HUES6 (cell line): ENCODE data around the gene DGKZ.

Experiments used
- H3K27ac ChIP-seq: 2 replicates; pipeline ENCODE4 v1.7.0; 2013; ENCODE audit warnings: low read depth, mild to moderate bottlenecking, low read length, inconsistent platforms
- H3K27me3 ChIP-seq: 2 replicates; pipeline ENCODE4 v1.6.1; 2013; ENCODE audit warnings: low read length; ENCODE audit not compliant: control insufficient read depth, insufficient read depth
- H3K36me3 ChIP-seq: 2 replicates; pipeline ENCODE4 v1.6.1; 2013; ENCODE audit warnings: low read length; ENCODE audit not compliant: control insufficient read depth, insufficient read depth
- H3K4me1 ChIP-seq: 2 replicates; pipeline ENCODE4 v1.6.1; 2013; ENCODE audit warnings: low read length; ENCODE audit not compliant: control insufficient read depth, insufficient read depth
- H3K4me3 ChIP-seq: 2 replicates; pipeline ENCODE4 v1.5.1; 2013; ENCODE audit warnings: low read depth, low read length
- H3K9ac ChIP-seq: one replicate; pipeline ENCODE4 v1.6.1; 2013; ENCODE audit warnings: mild to moderate bottlenecking, low read length
- H3K9me3 ChIP-seq: 2 replicates; pipeline ENCODE4 v1.6.1; 2013; ENCODE audit warnings: low read depth, low read length; ENCODE audit not compliant: control insufficient read depth, insufficient read depth

The DGKZ gene

DNA sequence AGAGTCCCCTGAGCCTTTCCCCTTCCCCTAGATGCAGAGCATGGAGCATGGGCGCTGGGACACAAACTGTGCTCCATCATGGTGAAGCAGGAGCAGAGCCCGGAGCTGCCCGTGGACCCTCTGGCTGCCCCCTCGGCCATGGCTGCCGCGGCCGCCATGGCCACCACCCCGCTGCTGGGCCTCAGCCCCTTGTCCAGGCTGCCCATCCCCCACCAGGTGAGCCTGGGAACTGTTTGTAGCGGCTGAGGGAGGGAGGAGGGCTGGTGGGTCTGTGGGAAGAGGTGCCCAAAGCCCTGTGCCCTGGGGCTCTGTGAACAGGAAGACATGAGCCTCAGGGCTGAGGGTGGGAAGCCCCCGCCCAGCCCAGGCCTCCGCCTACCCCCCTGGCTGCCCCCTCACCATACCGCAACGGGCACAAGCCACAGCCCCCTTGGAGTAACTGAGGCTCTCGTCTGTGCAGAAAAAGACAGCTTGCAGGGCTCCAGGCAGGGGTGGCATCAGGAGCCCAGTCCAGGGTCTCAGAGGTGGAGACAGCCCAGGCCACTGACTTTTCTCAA is 39.4 kb upstream of the DGKZ start:
- H3K4me3 ChIP-seq: no peak overlapping the region
- H3K4me1 ChIP-seq: peaks cover 27% of the 10 kb centered on the region
- H3K27ac ChIP-seq: no peak overlapping the region
- H3K9me3 ChIP-seq: no peaks in the 10 kb centered on the region
- H3K27me3 ChIP-seq: no peaks in the 10 kb centered on the region
- no peak overlapping the region for H3K9ac ChIP-seq
- H3K36me3 ChIP-seq: peaks cover 4% of the 10 kb centered on the region; the same call in 1 of the 2 replicates

DNA sequence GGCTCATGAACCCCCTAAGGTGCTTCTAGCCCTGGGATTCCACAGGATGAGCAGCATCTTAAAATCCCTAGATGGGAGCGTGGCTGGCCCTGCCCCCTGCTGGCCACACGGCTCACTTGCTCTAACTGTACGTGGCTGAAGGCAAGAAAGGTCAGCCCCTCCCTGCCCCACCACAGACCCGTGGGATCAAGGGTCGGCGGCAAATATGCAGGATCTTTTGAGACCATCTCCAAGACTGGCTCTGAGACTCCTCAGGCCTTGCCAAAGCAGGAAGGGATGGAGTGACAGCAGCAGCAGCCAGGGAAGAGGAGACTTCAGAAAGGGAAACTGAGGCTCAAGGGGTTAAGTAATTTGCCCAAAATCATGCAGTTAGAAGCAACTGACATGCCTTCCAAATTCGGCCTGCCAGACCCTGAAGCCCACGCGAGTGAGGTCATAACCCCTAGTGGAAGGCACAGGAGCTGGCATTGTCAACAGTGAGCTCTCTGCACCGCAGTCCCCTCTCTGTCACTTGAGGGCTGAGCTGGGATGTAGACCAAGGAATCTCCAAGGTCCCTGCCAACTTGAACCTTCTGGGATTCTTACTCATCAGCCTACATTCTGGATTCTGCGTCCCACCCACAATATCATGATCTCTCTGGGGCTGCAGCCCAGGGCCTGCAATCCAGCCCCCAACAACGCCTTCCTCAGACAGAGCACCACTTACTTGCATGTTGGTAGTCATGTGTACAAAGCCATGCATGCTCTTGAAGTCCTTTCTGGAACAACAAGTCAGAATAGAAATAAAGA is 38.4 kb upstream of the DGKZ start:
- H3K36me3 ChIP-seq: peaks cover 4% of the 10 kb centered on the region; the same call in 1 of the 2 replicates
- H3K27ac ChIP-seq: no peak overlapping the region
- peaks cover 27% of the 10 kb centered on the region for H3K4me1 ChIP-seq
- H3K4me3 ChIP-seq: no peak overlapping the region
- no peak overlapping the region for H3K9ac ChIP-seq
- H3K27me3 ChIP-seq: no peaks in the 10 kb centered on the region
- no peaks in the 10 kb centered on the region for H3K9me3 ChIP-seq

DNA sequence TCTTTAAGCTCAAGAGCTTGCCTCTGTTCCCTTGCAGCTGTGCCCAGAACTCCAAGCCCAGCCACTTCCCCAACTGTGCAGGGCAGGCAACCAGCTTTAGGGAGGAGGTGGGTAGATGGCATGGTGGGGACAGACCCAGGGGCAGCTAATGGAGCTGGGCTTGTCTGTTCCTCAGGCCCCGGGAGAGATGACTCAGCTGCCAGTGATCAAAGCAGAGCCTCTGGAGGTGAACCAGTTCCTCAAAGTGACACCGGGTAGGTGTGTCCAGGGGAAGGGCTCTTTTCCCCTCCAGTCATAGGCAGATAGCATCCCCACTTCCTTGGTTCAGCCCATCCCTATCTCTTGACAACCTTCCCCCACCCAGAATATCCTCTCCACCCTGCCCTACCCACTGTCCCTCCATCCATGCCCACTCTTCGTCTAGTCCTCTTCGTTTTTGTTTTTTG is 37.4 kb upstream of the DGKZ start:
- Histone ChIP-seq H3K9me3 (no peaks in the 10 kb centered on the region), H3K36me3 (peaks cover 4% of the 10 kb centered on the region; the same call in 1 of the 2 replicates), H3K9ac (no peak overlapping the region), H3K27ac (no peak overlapping the region), H3K4me3 (no peak overlapping the region), H3K27me3 (no peaks in the 10 kb centered on the region), H3K4me1 (peaks cover 27% of the 10 kb centered on the region)

DNA sequence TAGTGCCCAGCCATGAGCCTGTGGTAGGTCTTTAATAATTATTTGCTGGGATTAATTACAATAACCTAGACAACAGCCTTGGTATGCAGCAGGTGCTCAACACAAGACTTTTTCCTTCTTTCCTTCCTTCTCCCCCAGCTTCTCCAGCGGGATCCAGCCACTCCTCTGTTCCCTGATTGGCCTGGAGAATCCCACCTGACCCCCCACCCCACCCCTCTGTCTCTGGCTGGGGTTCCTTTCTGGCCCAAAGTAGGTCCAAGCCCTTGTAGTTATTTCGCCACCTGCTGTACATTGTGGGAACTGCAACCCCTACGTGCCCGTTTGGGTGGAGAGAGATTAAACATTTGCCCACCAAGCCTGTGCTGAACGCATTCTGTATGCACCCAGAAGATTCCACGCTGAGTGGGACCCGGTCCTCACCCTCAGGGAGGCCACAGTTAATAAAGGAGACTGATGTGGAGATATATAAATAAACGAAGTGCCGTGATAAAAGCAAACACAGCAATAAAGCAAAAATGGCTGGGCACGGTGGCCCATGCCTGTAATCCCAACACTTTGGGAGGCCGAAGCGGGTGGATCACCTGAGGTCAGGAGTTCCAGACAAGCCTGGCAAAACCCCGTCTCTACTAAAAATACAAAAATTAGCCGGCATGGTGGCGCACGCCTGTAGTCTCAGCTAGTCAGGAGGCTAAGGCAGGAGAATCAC is 32.1 kb upstream of the DGKZ start:
- no peaks in the 10 kb centered on the region for H3K9me3 ChIP-seq
- no peak overlapping the region for H3K9ac ChIP-seq
- no peaks in the 10 kb centered on the region for H3K27me3 ChIP-seq
- H3K36me3 ChIP-seq: peaks cover 17% of the 10 kb centered on the region; the same call in 1 of the 2 replicates
- H3K4me3 ChIP-seq: no peak overlapping the region
- peaks cover 7% of the 10 kb centered on the region; the same call in 1 of the 2 replicates for H3K4me1 ChIP-seq
- H3K27ac ChIP-seq: no peak overlapping the region

DNA sequence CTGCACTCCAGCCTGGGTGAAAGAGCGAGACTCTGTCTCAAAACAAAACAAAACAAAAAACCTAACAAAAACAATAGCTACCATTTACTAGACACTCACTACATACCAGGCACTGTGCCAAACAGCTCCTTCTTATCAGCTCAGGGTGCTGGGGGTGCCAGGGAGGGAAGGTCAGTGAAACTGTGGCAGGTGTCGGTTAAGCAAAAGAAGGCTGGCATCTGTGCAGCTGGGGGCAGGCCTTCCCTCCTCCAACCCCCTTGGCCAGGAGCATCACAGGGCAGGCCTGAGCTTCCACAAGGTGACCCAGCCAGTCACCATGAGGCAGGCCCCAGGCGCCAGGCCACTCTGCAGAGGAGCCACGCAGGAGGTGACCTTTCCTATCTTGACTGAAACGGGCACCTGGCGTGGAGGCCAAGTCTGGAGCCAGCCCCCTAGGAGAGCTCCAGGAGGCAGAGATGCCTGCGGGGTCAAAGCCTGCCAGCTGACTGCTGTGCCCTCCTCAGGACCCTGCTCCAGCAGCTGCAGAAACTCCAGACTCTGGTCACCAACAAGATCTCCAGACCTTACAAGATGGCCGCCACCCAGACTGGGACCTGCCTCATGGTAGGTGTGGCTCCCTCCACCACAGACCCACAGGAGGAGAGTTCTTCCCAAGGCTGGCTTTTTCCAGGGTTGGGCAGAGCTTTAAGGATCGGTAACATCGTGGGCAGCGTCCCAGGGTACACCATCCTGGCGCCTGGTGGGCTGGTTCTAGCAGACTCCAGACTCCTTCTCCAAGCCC is 31.3 kb upstream of the DGKZ start:
- no peaks in the 10 kb centered on the region for H3K9me3 ChIP-seq
- no peaks in the 10 kb centered on the region for H3K27me3 ChIP-seq
- no peak overlapping the region for H3K9ac ChIP-seq
- peaks cover 17% of the 10 kb centered on the region; the same call in 1 of the 2 replicates for H3K36me3 ChIP-seq
- no peak overlapping the region for H3K4me3 ChIP-seq
- H3K4me1 ChIP-seq: peaks cover 7% of the 10 kb centered on the region; the same call in 1 of the 2 replicates
- no peak overlapping the region for H3K27ac ChIP-seq

DNA sequence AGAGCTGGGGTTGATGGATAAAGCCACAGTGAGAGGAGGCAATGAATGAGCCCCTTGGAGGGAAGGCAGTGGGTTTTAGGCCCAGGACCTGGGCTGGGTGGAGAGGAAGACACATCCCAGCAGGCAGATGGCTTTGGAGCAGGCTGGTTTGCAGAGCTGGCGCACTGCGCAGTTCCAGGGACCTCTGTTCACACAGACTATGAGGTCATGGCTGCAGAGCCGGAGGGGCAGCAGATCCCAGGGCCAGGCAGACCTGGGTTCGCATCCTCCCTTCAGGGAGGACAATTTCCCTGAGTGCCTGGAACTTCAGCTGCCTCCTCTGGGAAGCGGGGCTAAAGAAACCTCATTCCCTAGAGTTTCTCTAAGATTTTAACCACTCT is 28.2 kb upstream of the DGKZ start:
- H3K9me3 ChIP-seq: no peaks in the 10 kb centered on the region
- H3K4me1 ChIP-seq: peaks cover 7% of the 10 kb centered on the region; the same call in 1 of the 2 replicates
- H3K9ac ChIP-seq: no peak overlapping the region
- no peak overlapping the region for H3K27ac ChIP-seq
- H3K4me3 ChIP-seq: no peak overlapping the region
- no peaks in the 10 kb centered on the region for H3K27me3 ChIP-seq
- peaks cover 13% of the 10 kb centered on the region; the same call in 1 of the 2 replicates for H3K36me3 ChIP-seq

DNA sequence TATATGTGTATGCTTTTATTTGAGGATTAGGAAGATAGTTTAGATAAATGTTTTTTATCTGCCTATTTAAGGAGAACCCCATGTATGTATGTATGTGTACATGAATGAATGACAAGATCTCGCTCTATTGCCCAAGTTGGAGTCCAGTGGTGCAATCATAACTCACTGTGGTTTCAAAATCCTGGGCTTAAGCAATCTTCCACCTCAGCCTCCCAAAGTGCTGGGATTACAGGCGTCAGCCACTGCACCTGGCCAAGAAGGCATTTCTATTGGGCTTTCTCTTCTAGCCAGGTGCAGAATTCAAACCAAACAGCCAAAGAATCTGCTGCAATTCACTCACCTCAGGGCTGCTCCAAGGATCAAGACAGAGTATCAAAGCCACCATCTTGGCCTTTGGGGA is 25.5 kb upstream of the DGKZ start:
- H3K36me3 ChIP-seq: peaks cover 13% of the 10 kb centered on the region; the same call in 1 of the 2 replicates
- H3K27ac ChIP-seq: no peak overlapping the region
- no peaks in the 10 kb centered on the region for H3K27me3 ChIP-seq
- no peaks in the 10 kb centered on the region for H3K9me3 ChIP-seq
- peaks cover 7% of the 10 kb centered on the region; the same call in 1 of the 2 replicates for H3K4me1 ChIP-seq
- no peak overlapping the region for H3K4me3 ChIP-seq
- no peak overlapping the region for H3K9ac ChIP-seq

DNA sequence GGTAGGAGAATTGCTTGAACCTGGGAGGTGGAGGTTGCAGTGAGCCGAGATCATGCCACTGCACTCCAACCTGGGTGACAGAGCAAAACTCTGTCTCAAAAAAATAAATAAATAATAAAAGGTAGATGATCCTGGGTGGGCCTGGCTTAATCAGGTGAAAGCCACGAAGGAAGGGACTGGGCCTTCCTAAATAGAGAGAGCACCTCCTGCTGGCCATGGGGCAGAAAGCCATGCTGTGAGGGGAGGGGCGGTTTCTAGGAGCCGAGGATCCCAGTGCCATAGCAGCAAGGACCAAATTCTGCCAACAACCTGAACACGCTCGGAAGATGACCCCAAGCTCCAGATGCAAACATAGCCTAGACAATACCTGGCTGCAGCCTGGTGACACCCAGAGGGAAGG is 24.5 kb upstream of the DGKZ start:
- Histone ChIP-seq H3K4me3 (no peak overlapping the region), H3K4me1 (peaks cover 7% of the 10 kb centered on the region; the same call in 1 of the 2 replicates), H3K36me3 (peaks cover 9% of the 10 kb centered on the region; the same call in 1 of the 2 replicates), H3K27ac (no peak overlapping the region), H3K9ac (no peak overlapping the region), H3K27me3 (no peaks in the 10 kb centered on the region), H3K9me3 (no peaks in the 10 kb centered on the region)

DNA sequence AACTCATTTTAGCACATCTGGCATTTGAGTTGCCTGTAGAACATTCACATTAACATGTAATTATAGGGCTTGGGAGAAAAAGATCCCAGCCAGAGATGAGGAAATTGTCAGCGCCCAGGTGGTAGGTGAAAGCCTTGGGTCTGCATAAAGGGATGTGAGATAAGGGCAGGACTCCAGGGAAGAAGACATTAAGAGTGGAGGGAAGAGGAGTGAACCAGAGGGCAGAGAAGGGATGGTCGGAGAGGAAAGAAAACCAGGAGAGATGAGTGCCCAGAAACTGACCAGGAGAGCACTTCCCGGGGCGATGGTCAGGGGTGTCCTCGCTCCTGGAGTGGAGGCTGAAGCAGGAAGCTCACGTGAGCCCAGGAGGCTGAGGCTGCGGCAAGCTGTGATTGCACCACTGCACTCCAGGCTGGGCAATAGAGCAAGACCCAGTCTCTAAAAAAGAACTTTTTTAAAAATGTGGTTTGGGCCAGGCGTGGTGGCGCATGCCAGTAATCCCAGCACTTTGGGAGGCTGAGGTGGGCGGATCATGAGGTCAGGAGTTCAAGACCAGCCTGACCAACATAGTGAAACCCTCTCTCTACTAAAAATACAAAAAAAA is 20.3 kb upstream of the DGKZ start:
- Histone ChIP-seq H3K27me3 (peaks cover 27% of the 10 kb centered on the region), H3K4me1 (peaks cover 17% of the 10 kb centered on the region), H3K27ac (no peak overlapping the region), H3K9ac (no peak overlapping the region), H3K4me3 (no peak overlapping the region), H3K9me3 (no peaks in the 10 kb centered on the region), H3K36me3 (no peaks in the 10 kb centered on the region)

DNA sequence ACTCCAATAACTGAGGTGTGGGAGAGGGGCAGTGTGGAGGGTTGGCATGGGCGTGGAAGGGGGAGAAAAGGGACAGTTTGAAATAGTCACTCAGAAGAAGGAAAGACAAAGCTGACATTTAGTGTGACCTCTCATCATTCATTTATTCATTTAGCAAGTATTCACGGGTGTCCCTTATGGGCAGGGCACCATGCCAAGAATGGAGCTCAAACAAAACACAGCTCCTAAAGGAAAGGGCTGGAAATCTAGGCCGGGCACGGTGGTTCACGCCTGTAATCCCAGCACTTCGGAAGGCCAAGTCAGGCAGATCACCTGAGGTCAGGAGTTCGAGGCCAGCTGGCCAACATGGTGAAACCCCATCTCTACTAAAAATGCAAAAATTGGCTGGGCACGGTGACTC is 19.4 kb upstream of the DGKZ start:
- H3K9me3 ChIP-seq: no peaks in the 10 kb centered on the region
- H3K4me3 ChIP-seq: no peak overlapping the region
- H3K27me3 ChIP-seq: peaks cover 36% of the 10 kb centered on the region
- H3K4me1 ChIP-seq: peaks cover 22% of the 10 kb centered on the region
- no peak overlapping the region for H3K27ac ChIP-seq
- no peaks in the 10 kb centered on the region for H3K36me3 ChIP-seq
- no peak overlapping the region for H3K9ac ChIP-seq
